Trophoblast cell (in vitro differentiated cells and primary cell): Measurements from ENCODE around the gene PLEK2.

Experiments
- DNase-seq, 2 donors: peaks; one replicate each; pipeline ENCODE4 v3.0.0-alpha.2; 2016
- H2AFZ ChIP-seq: 2 replicates; pipeline ENCODE4 v1.6.1; 2013; ENCODE audit warnings: low read length, moderate library complexity, mild to moderate bottlenecking; ENCODE audit not compliant: insufficient read depth, poor library complexity
- H2AK5ac ChIP-seq: 2 replicates; pipeline ENCODE4 v1.6.1; 2013; ENCODE audit warnings: mild to moderate bottlenecking, low read length
- H2BK120ac ChIP-seq: 2 replicates; pipeline ENCODE4 v1.6.1; 2013; ENCODE audit warnings: low read length, mild to moderate bottlenecking, moderate library complexity; ENCODE audit not compliant: insufficient read depth, poor library complexity
- H2BK12ac ChIP-seq: 2 replicates; pipeline ENCODE4 v1.6.1; 2013; ENCODE audit warnings: mild to moderate bottlenecking, low read length, moderate library complexity
- H2BK5ac ChIP-seq: 2 replicates; pipeline ENCODE4 v1.6.1; 2013; ENCODE audit warnings: low read length, low read depth, moderate library complexity, mild to moderate bottlenecking; ENCODE audit not compliant: poor library complexity
- H3K14ac ChIP-seq: 2 replicates; pipeline ENCODE4 v1.6.1; 2013; ENCODE audit warnings: mild to moderate bottlenecking, low read length
- H3K18ac ChIP-seq: 2 replicates; pipeline ENCODE4 v1.6.1; 2013; ENCODE audit warnings: mild to moderate bottlenecking, low read length
- H3K23ac ChIP-seq: 2 replicates; pipeline ENCODE4 v1.6.1; 2013; ENCODE audit warnings: low read length
- H3K27ac ChIP-seq: 2 replicates; pipeline ENCODE4 v1.5.1; 2013; ENCODE audit warnings: low read depth, mild to moderate bottlenecking, inconsistent platforms, low read length, moderate library complexity
- H3K27me3 ChIP-seq: 2 replicates; pipeline ENCODE4 v1.6.1; 2013; ENCODE audit warnings: inconsistent platforms, mild to moderate bottlenecking, low read length, moderate library complexity; ENCODE audit not compliant: insufficient read depth
- H3K36me3 ChIP-seq, 2 experiments: 1 replicate in 1 of 2; 2 replicates in 1 of 2; pipeline ENCODE4 v1.6.1; 2013; ENCODE audit warnings: low read length in 2 of 2, mild to moderate bottlenecking in 2 of 2, moderate library complexity in 1 of 2; ENCODE audit not compliant: insufficient read depth in 2 of 2, control insufficient read depth in 1 of 2
- H3K4ac ChIP-seq: 2 replicates; pipeline ENCODE4 v1.6.1; 2013; ENCODE audit warnings: low read depth, mild to moderate bottlenecking, low read length, moderate library complexity
- H3K4me1 ChIP-seq, 2 experiments: 1 replicate in 1 of 2; 2 replicates in 1 of 2; pipeline ENCODE4 v1.6.1; 2013; ENCODE audit warnings: low read length in 2 of 2, mild to moderate bottlenecking in 2 of 2, moderate library complexity in 1 of 2; ENCODE audit not compliant: insufficient read depth in 2 of 2, control insufficient read depth in 1 of 2
- H3K4me2 ChIP-seq: 2 replicates; pipeline ENCODE4 v1.6.1; 2013; ENCODE audit warnings: inconsistent platforms, mild to moderate bottlenecking, low read length, moderate library complexity
- H3K4me3 ChIP-seq: 2 replicates; pipeline ENCODE4 v1.5.1; 2013; ENCODE audit warnings: mild to moderate bottlenecking, low read depth, low read length, inconsistent platforms
- H3K79me1 ChIP-seq: one replicate; pipeline ENCODE4 v1.6.1; 2013; ENCODE audit warnings: low read length
- H3K79me2 ChIP-seq: 2 replicates; pipeline ENCODE4 v1.6.1; 2013; ENCODE audit warnings: low read length, mild to moderate bottlenecking; ENCODE audit not compliant: control insufficient read depth, insufficient read depth, poor library complexity
- H3K9ac ChIP-seq: 2 replicates; pipeline ENCODE4 v1.6.1; 2013; ENCODE audit warnings: mild to moderate bottlenecking, low read length
- H3K9me3 ChIP-seq: 2 replicates; pipeline ENCODE4 v1.6.1; 2013; ENCODE audit warnings: low read depth, mild to moderate bottlenecking, control low read depth, inconsistent platforms, low read length; ENCODE audit not compliant: insufficient read depth
- H4K12ac ChIP-seq: 2 replicates; pipeline ENCODE4 v1.6.1; 2013; ENCODE audit warnings: low read depth, mild to moderate bottlenecking, low read length, moderate library complexity
- H4K8ac ChIP-seq: 2 replicates; pipeline ENCODE4 v1.6.1; 2013; ENCODE audit warnings: low read depth, mild to moderate bottlenecking, low read length, moderate library complexity
- H4K91ac ChIP-seq: one replicate; pipeline ENCODE4 v1.6.1; 2013; ENCODE audit warnings: low read depth, mild to moderate bottlenecking, low read length, moderate library complexity
- WGBS: extraction: QIAGEN DNeasy Blood & Tissue Kit; methylation state at CpG from one replicate; pipeline ENCODE4 v1.1.7; 2013; ENCODE audit warnings: missing lambda C conversion rate; ENCODE audit not compliant: insufficient read length, insufficient coverage; ENCODE audit errors: extremely low coverage; 5-methylcytosine and 5-hydroxymethylcytosine counted together

Gene PLEK2

GRCh38 chr14:67428501-67429031, 16.6 kb upstream of the PLEK2 start:
- Histone ChIP-seq H3K23ac (no peak overlapping the region), H2BK120ac (no peak overlapping the region), H2AK5ac (no peak overlapping the region), H4K12ac (no peak overlapping the region), H3K9me3 (no peaks in the 10 kb centered on the region), H3K4me1 (no peaks in the 10 kb centered on the region), H3K79me2 (no peaks in the 10 kb centered on the region), H2BK12ac (peak overlapping the region; percentile 31), H4K91ac (no peak overlapping the region), H3K4me2 (no peak overlapping the region), H3K79me1 (no peaks in the 10 kb centered on the region), H2BK5ac (no peak overlapping the region), H3K36me3 (no peaks in the 10 kb centered on the region), H3K9ac (no peak overlapping the region), H3K4me3 (no peak overlapping the region), H4K8ac (no peak overlapping the region), H3K27me3 (no peaks in the 10 kb centered on the region), H3K18ac (no peak overlapping the region), H3K14ac (no peak overlapping the region), H2AFZ (peak overlapping the region; percentile 6), H3K4ac (no peak overlapping the region), H3K27ac (no peak overlapping the region)
- no CpG with 5 or more reads among the region's 7 CpGs for WGBS
- peak; percentile 93 to 95 for DNase-seq

- H3K18ac ChIP-seq = no peak overlapping the region
- peak overlapping the region; percentile 37 for H3K4me2 ChIP-seq
- no peak overlapping the region for H3K23ac ChIP-seq
- no peaks in the 10 kb centered on the region for H3K4me1 ChIP-seq
- H4K8ac ChIP-seq = no peak overlapping the region
- H2BK5ac ChIP-seq = no peak overlapping the region
- H2AK5ac ChIP-seq = no peak overlapping the region
- no peaks in the 10 kb centered on the region for H3K79me2 ChIP-seq
- no peaks in the 10 kb centered on the region for H3K79me1 ChIP-seq
- H3K9me3 ChIP-seq = no peaks in the 10 kb centered on the region
- DNase-seq = peak; percentile 58 to 90
- no peaks in the 10 kb centered on the region for H3K36me3 ChIP-seq
- WGBS = no CpG with 5 or more reads among the region's 30 CpGs
- no peak overlapping the region for H3K9ac ChIP-seq
- H3K14ac ChIP-seq = no peak overlapping the region
- no peak overlapping the region for H2AFZ ChIP-seq
- no peak overlapping the region for H3K4me3 ChIP-seq
- no peak overlapping the region for H3K4ac ChIP-seq
- H4K91ac ChIP-seq = no peak overlapping the region
- no peak overlapping the region for H2BK12ac ChIP-seq
- no peaks in the 10 kb centered on the region for H3K27me3 ChIP-seq
- no peak overlapping the region for H2BK120ac ChIP-seq
- no peak overlapping the region for H3K27ac ChIP-seq
- H4K12ac ChIP-seq = no peak overlapping the region
Measured at GRCh38 chr14:67426983-67427606, 15.1 kb upstream of the PLEK2 start.

- no peak overlapping the region for H2BK120ac ChIP-seq
- H3K4me2 ChIP-seq = no peak overlapping the region
- no peak overlapping the region for H2BK12ac ChIP-seq
- no peaks in the 10 kb centered on the region for H3K36me3 ChIP-seq
- no peak overlapping the region for H3K23ac ChIP-seq
- no peak overlapping the region for H4K8ac ChIP-seq
- no peaks in the 10 kb centered on the region for H3K9me3 ChIP-seq
- H3K79me2 ChIP-seq = no peaks in the 10 kb centered on the region
- no peak overlapping the region for H2BK5ac ChIP-seq
- H3K79me1 ChIP-seq = no peaks in the 10 kb centered on the region
- H3K27ac ChIP-seq = no peak overlapping the region
- DNase-seq = no peak
- H3K14ac ChIP-seq = no peak overlapping the region
- H3K9ac ChIP-seq = no peak overlapping the region
- no peak overlapping the region for H3K4me3 ChIP-seq
- H3K4me1 ChIP-seq = no peaks in the 10 kb centered on the region
- WGBS = no CpG with 5 or more reads among the region's 8 CpGs
- no peaks in the 10 kb centered on the region for H3K27me3 ChIP-seq
- no peak overlapping the region for H2AFZ ChIP-seq
- no peak overlapping the region for H3K4ac ChIP-seq
- H2AK5ac ChIP-seq = no peak overlapping the region
- no peak overlapping the region for H4K91ac ChIP-seq
- no peak overlapping the region for H3K18ac ChIP-seq
- H4K12ac ChIP-seq = no peak overlapping the region
Measured at GRCh38 chr14:67426161-67426560, 14.2 kb upstream of the PLEK2 start.

- H2AK5ac ChIP-seq = no peak overlapping the region
- WGBS = no CpG with 5 or more reads among the region's 4 CpGs
- no peak for DNase-seq
Measured at GRCh38 chr14:67425608-67426007, 13.6 kb upstream of the PLEK2 start.

More at GRCh38 chr14:67425608-67426007, 13.6 kb upstream of the PLEK2 start:
- H3K4ac ChIP-seq = no peak overlapping the region
- no peaks in the 10 kb centered on the region for H3K36me3 ChIP-seq
- no peak overlapping the region for H2BK120ac ChIP-seq
- H3K23ac ChIP-seq = no peak overlapping the region
- no peaks in the 10 kb centered on the region for H3K27me3 ChIP-seq
- no peak overlapping the region for H2BK12ac ChIP-seq
- no peak overlapping the region for H3K4me2 ChIP-seq
- H4K8ac ChIP-seq = no peak overlapping the region
- no peak overlapping the region for H4K91ac ChIP-seq
- H3K4me3 ChIP-seq = no peak overlapping the region
- no peak overlapping the region for H3K27ac ChIP-seq
- no peak overlapping the region for H3K14ac ChIP-seq
- no peaks in the 10 kb centered on the region for H3K9me3 ChIP-seq
- H4K12ac ChIP-seq = no peak overlapping the region
- H3K79me1 ChIP-seq = no peaks in the 10 kb centered on the region
- no peak overlapping the region for H2AFZ ChIP-seq
- no peak overlapping the region for H3K18ac ChIP-seq
- no peak overlapping the region for H3K9ac ChIP-seq
- H3K79me2 ChIP-seq = no peaks in the 10 kb centered on the region
- H2BK5ac ChIP-seq = no peak overlapping the region
- H3K4me1 ChIP-seq = no peaks in the 10 kb centered on the region
